K562 (cell line): ENCODE data around the gene STX1B. TPM values are rescaled to one million over a fixed set of nuclear protein-coding genes. Genes with fewer than 3 reads are reported as not detected.

ENCODE experiments used
- ASH1L ChIP-seq: fragments of 450-650 bp; IDR thresholded peaks from 2 replicates; pipeline ENCODE4 v1.6.1; 2018; ENCODE audit warnings: borderline replicate concordance, mild to moderate bottlenecking, low read depth; ENCODE audit not compliant: partially characterized antibody
- CBFB ChIP-seq: sonication (generic); formaldehyde crosslinking; IDR thresholded peaks from 2 replicates; pipeline ENCODE4 v1.4.0; 2020; ENCODE audit warnings: mild to moderate bottlenecking, missing genetic modification reagents
- DACH1 ChIP-seq: fragments of 450-650 bp; IDR thresholded peaks from 2 replicates; pipeline ENCODE4 v1.6.1; 2018; ENCODE audit not compliant: partially characterized antibody
- FIP1L1 ChIP-seq: fragments of 200-400 bp; formaldehyde crosslinking; IDR thresholded peaks from 2 replicates; pipeline ENCODE4 v1.6.1; 2018; ENCODE audit warnings: mild to moderate bottlenecking, low read depth, low read length; ENCODE audit not compliant: poor library complexity, severe bottlenecking
- GTF2E2 ChIP-seq: fragments of 200-800 bp; sonication (Bioruptor generic); IDR thresholded peaks from 2 replicates; pipeline ENCODE4 v1.6.1; 2016; ENCODE audit warnings: missing genetic modification characterization, missing compliant biosample characterization
- MAZ ChIP-seq, 2 experiments: fragments of 450-650 bp in 1 of 2; sonication (generic) in 1 of 2; formaldehyde crosslinking; IDR thresholded peaks in 1 of 2; conservative IDR thresholded peaks in 1 of 2; 2 replicates each; pipeline versions ENCODE4 v1.4.0 to v1.5.0; 2020; ENCODE audit warnings: mild to moderate bottlenecking in 1 of 2, missing genetic modification reagents in 1 of 2
- NRF1 ChIP-seq, 2 experiments: fragments of 450-650 bp; IDR thresholded peaks in 1 of 2; conservative IDR thresholded peaks in 1 of 2; 2 replicates each; pipeline ENCODE4 v1.6.1; 2014; ENCODE audit warnings: mild to moderate bottlenecking in 2 of 2
- POLR2AphosphoS5 ChIP-seq: IDR thresholded peaks from 2 replicates; pipeline ENCODE4 v1.6.1; 2011; ENCODE audit warnings: mild to moderate bottlenecking, low read depth, low read length, moderate library complexity; ENCODE audit not compliant: control insufficient read depth, insufficient read depth
- ZFP36 ChIP-seq: fragments of 150-350 bp; IDR thresholded peaks from 2 replicates; pipeline ENCODE4 v1.6.1; 2018; ENCODE audit warnings: low read length, low read depth; ENCODE audit not compliant: partially characterized antibody
- ZNF175 ChIP-seq: fragments of 200-800 bp; sonication (Bioruptor generic); IDR thresholded peaks from 2 replicates; pipeline ENCODE4 v1.6.1; 2016; ENCODE audit warnings: low read depth, mild to moderate bottlenecking, missing genetic modification characterization, missing compliant biosample characterization
- ZNF551 ChIP-seq: fragments of 250-450 bp; sonication (Bioruptor Pico); IDR thresholded peaks from 2 replicates; pipeline ENCODE4 v1.5.0; 2021; ENCODE audit warnings: mild to moderate bottlenecking, moderate library complexity
- ZNF707 ChIP-seq: fragments of 250-450 bp; sonication (Bioruptor Pico); conservative IDR thresholded peaks from 2 replicates; pipeline ENCODE4 v1.8.0; 2022; ENCODE audit warnings: inconsistent platforms, mild to moderate bottlenecking, moderate library complexity
- ZNF778 ChIP-seq: fragments of 450-650 bp; formaldehyde crosslinking; IDR thresholded peaks from 2 replicates; pipeline ENCODE4 v1.4.0; 2020; ENCODE audit warnings: mild to moderate bottlenecking, moderate library complexity
- polyA plus RNA-seq, 8 experiments: library from polyadenylated mRNA; depleted of rRNA in 4 of 8; stranded (reverse) in 5 of 8; unstranded in 3 of 8; fragments of >200 nt; fragmentation: Nextera tagmentation in 2 of 8; fragmentation: Illumina TruSeq in 1 of 8; extraction: Ambion mirVana in 2 of 8; extraction: Trizol in 1 of 8; gene quantifications; 2 replicates each; pipeline versions ENCODE4 v1.2.1 to v1.2.3, GENCODE V29; 2011 to 2014; ENCODE audit warnings: inconsistent platforms in 1 of 8, missing spikeins in 1 of 8
- total RNA-seq, 7 experiments: library from RNA; depleted of rRNA in 6 of 7; stranded (reverse); fragments of >200 nt in 6 of 7; fragmentation: Illumina TruSeq in 2 of 7; extraction: Trizol in 2 of 7; gene quantifications; 2 replicates each; pipeline versions ENCODE4 v1.2.1 to v1.2.3, GENCODE V29; 2011 to 2021; ENCODE audit warnings: low replicate concordance in 1 of 7
- TF ChIP-seq, protein P1 (sequence below): fragments of 250-450 bp; sonication (Bioruptor Pico); IDR thresholded peaks from 2 replicates; pipeline ENCODE4 v1.4.0; 2020; ENCODE audit warnings: mild to moderate bottlenecking, moderate library complexity
- TF ChIP-seq, protein P2 (sequence below): sonication (generic); formaldehyde crosslinking; IDR thresholded peaks from 2 replicates; pipeline ENCODE4 v1.8.1; 2023; ENCODE audit warnings: mild to moderate bottlenecking, missing genetic modification reagents
- TF ChIP-seq, protein P3 (sequence below): sonication (generic); formaldehyde crosslinking; IDR thresholded peaks from 2 replicates; pipeline ENCODE4 v1.8.1; 2023; ENCODE audit warnings: missing genetic modification reagents, mild to moderate bottlenecking, borderline replicate concordance

Gene STX1B
- total and polyA plus RNA-seq, 9 of the 15 experiments (the other 6 are each of a cell fraction or from before 2014, with no cell fraction given), result 0.07 to 2.5 (median 0.86) TPM

DNA sequence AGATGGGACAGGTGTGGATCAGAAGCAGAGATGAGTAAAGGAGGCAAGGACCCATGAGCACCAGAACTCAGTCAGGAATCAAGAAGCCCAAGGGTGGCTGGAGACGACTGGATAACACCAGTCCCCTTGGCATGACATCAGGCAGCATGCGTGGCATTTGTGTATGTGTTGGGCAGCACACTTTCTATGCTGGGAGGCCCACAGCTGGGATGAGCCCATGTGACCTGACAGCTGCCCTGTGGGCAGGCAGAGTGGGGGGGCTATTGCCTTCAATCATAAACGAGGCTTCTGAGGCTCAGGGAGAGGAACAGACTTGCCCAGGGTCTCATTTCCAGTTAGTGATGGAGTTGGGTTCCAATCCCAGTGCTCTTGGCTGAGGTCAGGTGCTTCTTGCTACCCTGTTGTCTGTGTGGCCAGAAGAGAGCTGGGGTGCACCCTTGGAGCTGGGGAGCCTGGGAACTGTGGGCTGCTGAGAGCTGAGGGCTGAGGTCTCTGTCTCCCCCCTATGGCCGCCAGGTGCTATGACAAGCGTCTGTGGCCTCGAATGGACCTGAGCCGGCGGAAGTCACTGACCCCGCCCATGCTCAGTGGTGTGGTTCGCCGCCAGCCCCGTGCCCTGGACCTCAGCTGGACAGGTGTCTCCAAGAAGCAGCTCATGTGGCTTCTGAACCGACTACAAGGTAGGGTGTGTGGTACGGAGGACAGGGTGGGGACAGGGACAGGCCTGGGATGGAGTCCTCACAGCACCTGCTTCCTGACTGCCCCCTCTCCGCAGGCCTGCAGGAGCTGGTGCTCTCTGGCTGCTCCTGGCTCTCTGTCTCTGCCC lies 68.6 kb downstream of the STX1B start (continued):
- TF ChIP-seq GTF2E2 (tag) (no peak), CBFB (CRISPR knock-in tag) (no peak), DACH1 (no peak), ASH1L (no peak), MAZ (CRISPR knock-in tag; conservative IDR thresholded peaks at IDR 0.05 in 1 of 2, IDR thresholded peaks at IDR 0.05 in 1 of 2) (peak in 1 of 2 experiments; percentile 51; a peak in 3 of 4 replicates), ZNF175 (CRISPR knock-in tag) (no peak), ZNF551 (CRISPR knock-in tag) (no peak), FIP1L1 (no peak), POLR2AphosphoS5 (no peak), ZFP36 (peak; percentile 13), ZNF707 (CRISPR knock-in tag) (no peak), ZNF778 (CRISPR knock-in tag) (no peak), NRF1 (conservative IDR thresholded peaks at IDR 0.05 in 1 of 2, IDR thresholded peaks at IDR 0.05 in 1 of 2) (peak; percentile 86 to 89)
- TF ChIP-seq, protein P1, sequence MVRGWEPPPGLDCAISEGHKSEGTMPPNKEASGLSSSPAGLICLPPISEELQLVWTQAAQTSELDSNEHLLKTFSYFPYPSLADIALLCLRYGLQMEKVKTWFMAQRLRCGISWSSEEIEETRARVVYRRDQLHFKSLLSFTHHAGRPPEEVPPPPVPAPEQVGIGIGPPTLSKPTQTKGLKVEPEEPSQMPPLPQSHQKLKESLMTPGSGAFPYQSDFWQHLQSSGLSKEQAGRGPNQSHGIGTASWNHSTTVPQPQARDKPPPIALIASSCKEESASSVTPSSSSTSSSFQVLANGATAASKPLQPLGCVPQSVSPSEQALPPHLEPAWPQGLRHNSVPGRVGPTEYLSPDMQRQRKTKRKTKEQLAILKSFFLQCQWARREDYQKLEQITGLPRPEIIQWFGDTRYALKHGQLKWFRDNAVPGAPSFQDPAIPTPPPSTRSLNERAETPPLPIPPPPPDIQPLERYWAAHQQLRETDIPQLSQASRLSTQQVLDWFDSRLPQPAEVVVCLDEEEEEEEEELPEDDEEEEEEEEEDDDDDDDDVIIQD, result no peak
- TF ChIP-seq, protein P2, sequence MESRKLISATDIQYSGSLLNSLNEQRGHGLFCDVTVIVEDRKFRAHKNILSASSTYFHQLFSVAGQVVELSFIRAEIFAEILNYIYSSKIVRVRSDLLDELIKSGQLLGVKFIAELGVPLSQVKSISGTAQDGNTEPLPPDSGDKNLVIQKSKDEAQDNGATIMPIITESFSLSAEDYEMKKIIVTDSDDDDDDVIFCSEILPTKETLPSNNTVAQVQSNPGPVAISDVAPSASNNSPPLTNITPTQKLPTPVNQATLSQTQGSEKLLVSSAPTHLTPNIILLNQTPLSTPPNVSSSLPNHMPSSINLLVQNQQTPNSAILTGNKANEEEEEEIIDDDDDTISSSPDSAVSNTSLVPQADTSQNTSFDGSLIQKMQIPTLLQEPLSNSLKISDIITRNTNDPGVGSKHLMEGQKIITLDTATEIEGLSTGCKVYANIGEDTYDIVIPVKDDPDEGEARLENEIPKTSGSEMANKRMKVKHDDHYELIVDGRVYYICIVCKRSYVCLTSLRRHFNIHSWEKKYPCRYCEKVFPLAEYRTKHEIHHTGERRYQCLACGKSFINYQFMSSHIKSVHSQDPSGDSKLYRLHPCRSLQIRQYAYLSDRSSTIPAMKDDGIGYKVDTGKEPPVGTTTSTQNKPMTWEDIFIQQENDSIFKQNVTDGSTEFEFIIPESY (CRISPR knock-in tag), result peak; percentile 63
- TF ChIP-seq, protein P3, sequence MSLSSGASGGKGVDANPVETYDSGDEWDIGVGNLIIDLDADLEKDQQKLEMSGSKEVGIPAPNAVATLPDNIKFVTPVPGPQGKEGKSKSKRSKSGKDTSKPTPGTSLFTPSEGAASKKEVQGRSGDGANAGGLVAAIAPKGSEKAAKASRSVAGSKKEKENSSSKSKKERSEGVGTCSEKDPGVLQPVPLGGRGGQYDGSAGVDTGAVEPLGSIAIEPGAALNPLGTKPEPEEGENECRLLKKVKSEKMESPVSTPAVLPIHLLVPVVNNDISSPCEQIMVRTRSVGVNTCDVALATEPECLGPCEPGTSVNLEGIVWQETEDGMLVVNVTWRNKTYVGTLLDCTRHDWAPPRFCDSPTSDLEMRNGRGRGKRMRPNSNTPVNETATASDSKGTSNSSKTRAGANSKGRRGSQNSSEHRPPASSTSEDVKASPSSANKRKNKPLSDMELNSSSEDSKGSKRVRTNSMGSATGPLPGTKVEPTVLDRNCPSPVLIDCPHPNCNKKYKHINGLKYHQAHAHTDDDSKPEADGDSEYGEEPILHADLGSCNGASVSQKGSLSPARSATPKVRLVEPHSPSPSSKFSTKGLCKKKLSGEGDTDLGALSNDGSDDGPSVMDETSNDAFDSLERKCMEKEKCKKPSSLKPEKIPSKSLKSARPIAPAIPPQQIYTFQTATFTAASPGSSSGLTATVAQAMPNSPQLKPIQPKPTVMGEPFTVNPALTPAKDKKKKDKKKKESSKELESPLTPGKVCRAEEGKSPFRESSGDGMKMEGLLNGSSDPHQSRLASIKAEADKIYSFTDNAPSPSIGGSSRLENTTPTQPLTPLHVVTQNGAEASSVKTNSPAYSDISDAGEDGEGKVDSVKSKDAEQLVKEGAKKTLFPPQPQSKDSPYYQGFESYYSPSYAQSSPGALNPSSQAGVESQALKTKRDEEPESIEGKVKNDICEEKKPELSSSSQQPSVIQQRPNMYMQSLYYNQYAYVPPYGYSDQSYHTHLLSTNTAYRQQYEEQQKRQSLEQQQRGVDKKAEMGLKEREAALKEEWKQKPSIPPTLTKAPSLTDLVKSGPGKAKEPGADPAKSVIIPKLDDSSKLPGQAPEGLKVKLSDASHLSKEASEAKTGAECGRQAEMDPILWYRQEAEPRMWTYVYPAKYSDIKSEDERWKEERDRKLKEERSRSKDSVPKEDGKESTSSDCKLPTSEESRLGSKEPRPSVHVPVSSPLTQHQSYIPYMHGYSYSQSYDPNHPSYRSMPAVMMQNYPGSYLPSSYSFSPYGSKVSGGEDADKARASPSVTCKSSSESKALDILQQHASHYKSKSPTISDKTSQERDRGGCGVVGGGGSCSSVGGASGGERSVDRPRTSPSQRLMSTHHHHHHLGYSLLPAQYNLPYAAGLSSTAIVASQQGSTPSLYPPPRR (CRISPR knock-in tag), result peak; percentile 70; the same call in 1 of the 2 replicates
